Measurements from ENCODE around the gene GPX2. TPM values are rescaled to one million over a fixed set of nuclear protein-coding genes. Genes with fewer than 3 reads are reported as not detected.
"Not testable (repeated sequence)": the region's sequence is repeated elsewhere in the genome, so short reads cannot be mapped to it uniquely, and the experiment has no call there.

The GPX2 gene
- total and polyA plus RNA-seq, 2 of the 4 experiments (the other 2 are of a cell fraction): not detected

DNA sequence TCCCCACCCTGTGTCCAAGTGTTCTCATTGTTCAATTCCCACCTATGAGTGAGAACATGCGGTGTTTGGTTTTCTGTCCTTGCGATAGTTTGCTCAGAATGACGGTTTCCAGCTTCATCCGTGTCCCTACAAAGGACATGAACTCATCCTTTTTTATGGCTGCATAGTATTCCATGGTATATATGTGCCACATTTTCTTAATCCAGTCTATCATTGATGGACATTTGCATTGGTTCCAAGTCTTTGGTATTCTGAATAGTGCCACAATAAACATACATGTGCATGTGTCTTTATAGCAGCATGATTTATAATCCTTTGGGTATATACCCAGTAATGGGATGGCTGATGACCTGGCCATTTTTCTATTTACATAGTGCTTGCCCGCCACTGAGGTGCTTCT lies 29.1 kb downstream of the GPX2 start:
- H3K18ac ChIP-seq (ENCODE audit: low read depth, low read length); DNase-seq; H2AK9ac ChIP-seq (replicated peaks; ENCODE audit: low read depth, low read length, poor library complexity); ATAC-seq (ENCODE audit: low read depth); H3K9ac ChIP-seq (ENCODE audit: low read depth, low read length); H3K4me3 ChIP-seq (ENCODE audit: insufficient read depth, low read depth, low read length); H3K36me3 ChIP-seq (ENCODE audit: control insufficient read depth, insufficient read depth, low read length); H3K4me1 ChIP-seq (ENCODE audit: control insufficient read depth, insufficient read depth, low read length); H3K14ac ChIP-seq (replicated peaks; ENCODE audit: low read depth, low read length); H2AK5ac ChIP-seq (ENCODE audit: low read depth, low read length); H2BK5ac ChIP-seq (ENCODE audit: low read depth, low read length, poor library complexity, severe bottlenecking); dilution Hi-C loops (cut with HindIII; ENCODE audit: low sequenced_read_pairs, unreplicated experiment); H4K20me1 ChIP-seq (ENCODE audit: insufficient read depth, low read length); H4K8ac ChIP-seq (ENCODE audit: low read depth in 2 of 2, low read length in 2 of 2); H3K9me1 ChIP-seq (ENCODE audit: insufficient read depth, low read length); H3K9me3 ChIP-seq (ENCODE audit: control insufficient read depth, insufficient read depth, low read length); POLR2A ChIA-PET (ENCODE audit: unreplicated experiment); H2AFZ ChIP-seq (replicated peaks; ENCODE audit: low read length, poor library complexity); H2BK120ac ChIP-seq (ENCODE audit: low read depth, low read length); H4K5ac ChIP-seq (ENCODE audit: low read depth, low read length); H3K4ac ChIP-seq (ENCODE audit: low read depth, low read length); H3K23ac ChIP-seq (ENCODE audit: low read depth, low read length); BruUV-seq (replicated peaks); H3K56ac ChIP-seq (ENCODE audit: extremely low read depth, insufficient read depth, low read length); H3K27ac ChIP-seq (ENCODE audit: insufficient read depth, low read length); H4K91ac ChIP-seq (ENCODE audit: insufficient read depth, low read depth, low read length); H2BK15ac ChIP-seq (ENCODE audit: low read depth, low read length); H3K4me2 ChIP-seq (ENCODE audit: low read depth, low read length); H3K27me3 ChIP-seq (ENCODE audit: control insufficient read depth, insufficient read depth, low read length); CTCF ChIA-PET; H2BK20ac ChIP-seq (ENCODE audit: low read depth, low read length): not testable (repeated sequence)
- in situ Hi-C loops (cut with MboI; ENCODE audit: low sequenced_read_pairs): loop anchor here (25.0 kb wide), 1 partner anchor 376 kb away; the partner anchor contains the start of genes HSPA2 and PPP1R36
- H3K79me1 ChIP-seq (ENCODE audit: low read depth in 1 of 2, low read length in 2 of 2): peaks cover 14 to 31% of the 10 kb centered on the region in 2 experiments
- WGBS, 2 experiments (ENCODE audit: extremely low coverage in 2 of 2, insufficient read length in 1 of 2): no CpG with 5 or more reads among the region's 5 CpGs
- intact Hi-C loops (cut with micrococcal nuclease): loop anchor here (5.0 kb wide), 1 partner anchor 69 kb away; no protein-coding TSS in a partner anchor
